ENCODE data around the gene C14orf119. TPM values are rescaled to one million over a fixed set of nuclear protein-coding genes. Genes with fewer than 3 reads are reported as not detected.

C14orf119 gene, protein sequence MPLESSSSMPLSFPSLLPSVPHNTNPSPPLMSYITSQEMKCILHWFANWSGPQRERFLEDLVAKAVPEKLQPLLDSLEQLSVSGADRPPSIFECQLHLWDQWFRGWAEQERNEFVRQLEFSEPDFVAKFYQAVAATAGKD
- 10 to 100 TPM; 22.3 to 45.0 (median 41.7) TPM for total RNA-seq

- no peak for TF ChIP-seq CTCF (IDR thresholded peaks at IDR 0.05; ENCODE audit: low read depth)
Measured at GRCh38 chr14:23095196-23096108, at the start of gene C14orf119. Gene C14orf119, plus strand, starts transcription at chr14:23095505. Its CDS starts 2,154 bp downstream, at chr14:23097659.

- no peak for TF ChIP-seq CTCF (IDR thresholded peaks at IDR 0.05; ENCODE audit: low read depth)
Measured at GRCh38 chr14:23047034-23047634, 48.2 kb upstream of the C14orf119 start.

- no peak for TF ChIP-seq CTCF (IDR thresholded peaks at IDR 0.05; ENCODE audit: low read depth)
Measured at GRCh38 chr14:23047751-23048693, 47.3 kb upstream of the C14orf119 start.

- no peak for TF ChIP-seq CTCF (IDR thresholded peaks at IDR 0.05; ENCODE audit: low read depth)
Measured at GRCh38 chr14:23049011-23049410, 46.3 kb upstream of the C14orf119 start.

DNA sequence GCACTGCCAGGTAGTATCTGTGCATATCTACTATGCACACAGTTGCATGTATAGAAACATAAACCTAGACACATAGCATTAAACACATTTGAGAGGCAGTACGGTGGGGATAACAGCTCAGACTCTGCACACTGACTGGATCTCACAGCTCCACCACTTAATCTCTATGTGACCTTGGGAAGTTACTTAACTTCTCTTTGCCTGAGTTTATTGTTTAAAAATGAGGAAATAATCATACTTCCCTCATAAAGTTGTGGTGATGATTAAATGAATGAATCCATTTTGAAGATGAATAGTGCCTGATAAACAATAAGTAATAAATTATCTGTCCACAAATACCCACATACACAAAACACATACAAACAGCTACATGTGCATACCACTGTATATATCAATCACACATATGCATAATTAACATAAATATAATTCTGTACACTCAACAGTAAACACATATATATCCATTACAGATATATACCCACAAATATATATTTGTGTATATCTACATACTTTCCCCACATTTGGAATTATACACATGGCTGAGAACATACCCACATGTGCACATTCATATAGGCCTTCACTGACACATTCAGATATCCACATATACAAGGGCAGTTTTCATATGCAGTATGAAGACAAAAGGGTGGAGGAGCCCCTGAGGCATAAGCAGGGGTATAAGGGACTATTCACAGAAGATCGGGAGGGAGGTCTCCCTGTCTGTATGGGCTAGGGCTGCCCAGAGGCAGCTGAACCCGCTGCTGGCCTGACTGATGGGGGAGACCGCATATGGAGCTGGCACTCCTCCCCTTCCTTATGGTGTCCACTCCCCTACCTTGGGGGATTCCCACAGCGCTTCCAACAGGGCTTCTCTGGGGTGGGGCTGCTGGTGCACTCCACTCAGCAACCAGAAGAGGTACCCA, 43.9 kb upstream of the C14orf119 start:
- TF ChIP-seq CTCF (IDR thresholded peaks at IDR 0.05; ENCODE audit: low read depth), result no peak

- TF ChIP-seq CTCF (IDR thresholded peaks at IDR 0.05; ENCODE audit: low read depth), result no peak
Measured at GRCh38 chr14:23052182-23052623, 43.1 kb upstream of the C14orf119 start.
